B cell (primary cell): Measurements from ENCODE around the gene FAM177B. TPM values are rescaled to one million over a fixed set of nuclear protein-coding genes. Genes with fewer than 3 reads are reported as not detected.

Experiments
- ATAC-seq: fragments of 200-7000 bp; cut with Tn5 transposase; one replicate; pipeline ENCODE4 v1.10.0; 2021; ENCODE audit warnings: low read depth, mild to moderate bottlenecking, moderate number of reproducible peaks, moderate library complexity
- CTCF ChIA-PET: fragments of 350-600 bp; sonication (Branson Sonifier 250); formaldehyde crosslinking; loops from one replicate; lab custom pipeline; 2021; ENCODE audit warnings: antibody characterized with exemption, inconsistent platforms; lab: Charles Lee
- POLR2A ChIA-PET: fragments of 350-600 bp; sonication (Branson Sonifier 250); formaldehyde crosslinking; loops from one replicate; lab custom pipeline; 2021; ENCODE audit warnings: antibody characterized with exemption; lab: Charles Lee
- DNase-seq: peaks from one replicate; pipeline ENCODE4 v3.0.0; 2013
- H2AFZ ChIP-seq: 2 replicates; pipeline ENCODE4 v1.6.1; 2012; ENCODE audit warnings: mild to moderate bottlenecking, low read depth, low read length; ENCODE audit not compliant: insufficient read depth, poor library complexity, severe bottlenecking
- H3K27ac ChIP-seq, 2 donors: 1 replicate in 1 of 2; 2 replicates in 1 of 2; pipeline ENCODE4 v1.5.1; 2012 to 2013; ENCODE audit warnings: low read length in 2 of 2, mild to moderate bottlenecking in 2 of 2, moderate library complexity in 1 of 2
- H3K27me3 ChIP-seq, 4 experiments: fragments of 200-600 bp in 1 of 4; sonication (generic) in 1 of 4; replicated peaks in 1 of 4; 1 replicate in 2 of 4; 2 replicates in 2 of 4; pipeline versions ENCODE4 v1.6.1 to v1.7.0; 2013 to 2016; ENCODE audit warnings: low read length in 3 of 4, mild to moderate bottlenecking in 2 of 4, mixed read lengths in 1 of 4, moderate library complexity in 1 of 4; ENCODE audit not compliant: insufficient read depth in 4 of 4, control insufficient read depth in 3 of 4; ENCODE audit errors: control extremely low read depth in 1 of 4
- H3K36me3 ChIP-seq, 2 experiments: replicated peaks in 1 of 2; 1 replicate in 1 of 2; 2 replicates in 1 of 2; pipeline versions ENCODE4 v1.6.1 to v1.7.1; 2013; ENCODE audit warnings: low read length in 1 of 2; ENCODE audit not compliant: insufficient read depth in 2 of 2, control insufficient read depth in 1 of 2; ENCODE audit errors: control extremely low read depth in 1 of 2, extremely low read depth in 1 of 2
- H3K4me1 ChIP-seq, 2 donors: fragments of 200-600 bp in 1 of 2; sonication (generic) in 1 of 2; 1 replicate in 1 of 2; 2 replicates in 1 of 2; pipeline versions ENCODE4 v1.5.1 to v1.6.1; 2013 to 2017; ENCODE audit warnings: low read length in 2 of 2; ENCODE audit not compliant: control insufficient read depth in 2 of 2, insufficient read depth in 2 of 2
- H3K4me2 ChIP-seq: replicated peaks from 2 replicates; pipeline ENCODE3; 2012; ENCODE audit warnings: mild to moderate bottlenecking, low read depth, low read length; ENCODE audit not compliant: poor library complexity, severe bottlenecking
- H3K4me3 ChIP-seq, 5 experiments: fragments of 200-600 bp in 1 of 5; sonication (generic) in 1 of 5; 1 replicate in 3 of 5; 2 replicates in 2 of 5; pipeline versions ENCODE4 v1.5.1 to v1.7.0; 2011 to 2016; ENCODE audit warnings: low read length in 4 of 5, mild to moderate bottlenecking in 4 of 5, low read depth in 2 of 5, control low read depth in 1 of 5, moderate library complexity in 1 of 5; ENCODE audit not compliant: insufficient read depth in 1 of 5; ENCODE audit errors: control extremely low read depth in 1 of 5, extremely low read depth in 1 of 5
- H3K79me2 ChIP-seq: fragments of 200-600 bp; sonication (generic); one replicate; pipeline ENCODE4 v1.6.0; 2016; ENCODE audit warnings: low read length; ENCODE audit not compliant: control insufficient read depth, insufficient read depth
- H3K9ac ChIP-seq: fragments of 200-600 bp; sonication (generic); 2 replicates; pipeline ENCODE4 v1.6.1; 2017; ENCODE audit warnings: mild to moderate bottlenecking, low read length, moderate library complexity
- H3K9me3 ChIP-seq, 3 donors: one replicate each; pipeline versions ENCODE4 v1.6.1 to v1.7.1; 2013; ENCODE audit warnings: low read length in 2 of 3; ENCODE audit not compliant: control insufficient read depth in 2 of 3, insufficient read depth in 1 of 3; ENCODE audit errors: control extremely low read depth in 1 of 3
- H4K20me1 ChIP-seq: 2 replicates; pipeline ENCODE4 v1.6.0; 2012; ENCODE audit warnings: mild to moderate bottlenecking, low read length; ENCODE audit not compliant: insufficient read depth, control insufficient read depth, poor library complexity, severe bottlenecking
- H3K27ac Mint-ChIP-seq: one replicate; pipeline ENCODE4 v1.8.0; 2021; ENCODE audit warnings: mixed read lengths
- H3K27me3 Mint-ChIP-seq: one replicate; pipeline ENCODE4 v1.8.0; 2021; ENCODE audit warnings: mixed read lengths
- H3K4me1 Mint-ChIP-seq: one replicate; pipeline ENCODE4 v1.8.0; 2021; ENCODE audit warnings: mixed read lengths
- H3K4me3 Mint-ChIP-seq: one replicate; pipeline ENCODE4 v1.8.0; 2021; ENCODE audit warnings: mixed read lengths
- H3K9me3 Mint-ChIP-seq: one replicate; pipeline ENCODE4 v1.8.0; 2022; ENCODE audit warnings: mixed read lengths; ENCODE audit not compliant: insufficient read depth
- EZH2 ChIP-seq: IDR thresholded peaks from 2 replicates; pipeline ENCODE4 v1.6.1; 2012; ENCODE audit warnings: borderline replicate concordance, low read depth, mild to moderate bottlenecking, moderate library complexity, low read length; ENCODE audit not compliant: insufficient read depth, poor library complexity, severe bottlenecking
- WGBS: methylation state at CpG from one replicate; pipeline ENCODE4 v1.1.5; 2013; ENCODE audit warnings: missing lambda C conversion rate; ENCODE audit not compliant: insufficient coverage; 5-methylcytosine and 5-hydroxymethylcytosine counted together
- intact Hi-C: fragments of 100-400 bp; cut with micrococcal nuclease; formaldehyde crosslinking; loops from one replicate; pipeline ENCODE4 v1.10.0; 2022
- polyA plus RNA-seq: library from polyadenylated mRNA; depleted of rRNA; stranded (reverse); fragments of >200 nt; gene quantifications from 2 replicates; pipeline ENCODE4 v1.2.3, GENCODE V29; 2012
- total RNA-seq, 2 donors: library from RNA; stranded (reverse); fragments of 120-200 nt in 1 of 2; gene quantifications; 1 replicate in 1 of 2; 2 replicates in 1 of 2; pipeline versions ENCODE4 v1.2.3 to v1.2.4, GENCODE V29; 2013 to 2022
- TF ChIP-seq, protein P1 (sequence below): fragments of 200-600 bp; IDR thresholded peaks from one replicate; pipeline ENCODE4 v1.8.0; 2022; ENCODE audit warnings: antibody characterized with exemption, mild to moderate bottlenecking

The FAM177B gene
- total and polyA plus RNA-seq, 2 donors (not counting 1 experiment from before 2014, with no cell fraction given), result 12.8 to 19.9 TPM

DNA sequence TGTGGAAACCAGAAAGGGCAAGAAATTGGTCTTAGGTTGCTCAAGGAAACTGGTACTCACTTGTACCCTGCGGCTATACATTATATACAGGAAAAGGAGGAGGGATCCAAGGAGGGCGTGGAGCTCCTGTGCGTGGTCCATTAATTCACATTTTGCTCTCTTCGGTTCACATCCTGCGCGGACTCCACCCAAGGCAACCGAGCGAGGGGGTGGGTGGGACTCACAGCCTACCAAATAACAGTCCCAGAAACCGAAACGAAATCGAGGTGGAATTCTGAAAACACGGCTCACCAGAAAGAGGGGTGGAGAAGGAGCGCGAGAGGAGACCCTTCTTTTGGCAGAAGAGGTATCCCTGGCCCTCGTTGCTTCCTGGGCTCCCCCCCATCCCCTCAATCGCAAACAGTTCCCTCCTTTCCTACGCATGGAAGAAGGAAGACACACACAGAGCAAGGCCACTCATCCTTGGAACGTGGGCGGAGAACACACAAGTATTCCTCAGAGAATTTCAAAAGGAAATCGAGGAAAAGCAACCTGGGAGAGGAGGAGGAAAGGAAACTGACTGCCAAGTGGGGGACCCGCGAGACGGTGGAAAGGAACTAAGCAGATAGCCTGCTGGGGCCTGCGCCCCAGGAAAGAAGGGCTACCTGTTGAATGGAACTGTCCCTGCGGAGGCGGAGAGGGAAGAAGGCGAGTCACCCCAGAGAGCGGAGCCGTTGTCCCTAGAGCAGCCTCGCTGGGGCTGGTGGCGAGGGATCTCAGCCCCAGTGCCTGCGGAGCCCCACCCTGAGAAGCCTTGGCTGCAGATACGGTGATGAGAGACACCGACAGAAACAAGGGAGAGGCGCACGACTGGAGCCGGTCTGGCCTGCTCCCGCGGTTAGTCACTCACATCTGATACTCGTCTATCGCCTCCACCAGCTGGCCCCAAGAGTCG lies 25.4 kb upstream of the FAM177B start:
- TF ChIP-seq EZH2, result no peak
- TF ChIP-seq, protein P1, sequence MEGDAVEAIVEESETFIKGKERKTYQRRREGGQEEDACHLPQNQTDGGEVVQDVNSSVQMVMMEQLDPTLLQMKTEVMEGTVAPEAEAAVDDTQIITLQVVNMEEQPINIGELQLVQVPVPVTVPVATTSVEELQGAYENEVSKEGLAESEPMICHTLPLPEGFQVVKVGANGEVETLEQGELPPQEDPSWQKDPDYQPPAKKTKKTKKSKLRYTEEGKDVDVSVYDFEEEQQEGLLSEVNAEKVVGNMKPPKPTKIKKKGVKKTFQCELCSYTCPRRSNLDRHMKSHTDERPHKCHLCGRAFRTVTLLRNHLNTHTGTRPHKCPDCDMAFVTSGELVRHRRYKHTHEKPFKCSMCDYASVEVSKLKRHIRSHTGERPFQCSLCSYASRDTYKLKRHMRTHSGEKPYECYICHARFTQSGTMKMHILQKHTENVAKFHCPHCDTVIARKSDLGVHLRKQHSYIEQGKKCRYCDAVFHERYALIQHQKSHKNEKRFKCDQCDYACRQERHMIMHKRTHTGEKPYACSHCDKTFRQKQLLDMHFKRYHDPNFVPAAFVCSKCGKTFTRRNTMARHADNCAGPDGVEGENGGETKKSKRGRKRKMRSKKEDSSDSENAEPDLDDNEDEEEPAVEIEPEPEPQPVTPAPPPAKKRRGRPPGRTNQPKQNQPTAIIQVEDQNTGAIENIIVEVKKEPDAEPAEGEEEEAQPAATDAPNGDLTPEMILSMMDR, result no peak
- peaks cover 52% of the 10 kb centered on the region for H3K4me1 Mint-ChIP-seq
- Histone ChIP-seq H3K4me2 (peak overlapping the region; percentile 73), H3K36me3 (peaks cover 2 to 25% of the 10 kb centered on the region in 2 experiments), H3K27me3 (no peaks in the 10 kb centered on the region), H3K4me1 (peaks cover 31 to 39% of the 10 kb centered on the region in 2 donors), H3K79me2 (peaks cover 74% of the 10 kb centered on the region), H3K27ac (peak overlapping the region; percentile 67 to 79), H3K9me3 (no peaks in the 10 kb centered on the region), H4K20me1 (peaks cover 37% of the 10 kb centered on the region), H2AFZ (peak overlapping the region; percentile 74), H3K9ac (peak overlapping the region; percentile 86), H3K4me3 (peak overlapping the region; percentile 70 to 97 (median 81))
- H3K4me3 Mint-ChIP-seq, result peak overlapping the region; percentile 97
- peak; percentile 74 for DNase-seq
- no peaks in the 10 kb centered on the region for H3K9me3 Mint-ChIP-seq
- CTCF ChIA-PET, result interaction anchor here (0.6 to 2.4 kb wide), 7 partner anchors 25 to 379 kb away, joined by 3 to 17 read pairs (median 6); partner anchors contain the start of gene FAM177B
- WGBS, result under 1% methylated on average over 21 of the region's 42 CpGs
- intact Hi-C loops, result loop anchor here (1.0 to 5.0 kb wide), 4 partner anchors 34 to 1645 kb away; partner anchors contain the start of genes CNIH4 and DUSP10
- POLR2A ChIA-PET, result interaction anchor here (1.0 to 3.8 kb wide), 4 partner anchors 20 to 104 kb away, joined by 3 to 50 read pairs (median 8); no protein-coding TSS in a partner anchor
- ATAC-seq, result peak; percentile 6
- peak overlapping the region; percentile 100 for H3K27ac Mint-ChIP-seq
- no peaks in the 10 kb centered on the region for H3K27me3 Mint-ChIP-seq
